Measurements from ENCODE around the gene BMP5.
"Not testable (repeated sequence)": the region's sequence is repeated elsewhere in the genome, so short reads cannot be mapped to it uniquely, and the experiment has no call there.

BMP5 gene
- 0 reads per million in 3 donors for total RNA-seq

DNA sequence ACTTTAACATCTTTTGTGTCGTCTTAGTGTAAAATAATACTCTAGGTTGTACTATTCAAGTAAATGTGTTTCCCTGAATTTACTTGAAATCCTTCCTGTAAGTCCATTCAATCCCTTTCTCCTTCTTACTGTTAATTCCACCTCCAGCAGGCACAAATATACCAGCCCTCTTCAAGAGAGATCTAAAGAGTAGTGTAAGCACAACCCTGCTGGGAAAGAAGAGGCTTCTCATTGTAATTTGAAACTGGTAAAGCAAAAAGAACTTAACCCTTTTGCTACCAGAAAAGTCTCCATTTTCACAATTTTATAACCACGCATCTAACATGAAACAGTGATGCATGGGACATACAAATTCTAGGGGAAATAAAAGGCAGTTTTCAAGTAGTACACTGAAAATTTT, at the start of gene BMP5:
Gene BMP5 (minus strand): TSS at position 191 of the 400 bp plus-strand sequence. CDS start 725 bp downstream, outside the sequence.
- no peaks in the 10 kb centered on the region for H3K4me1 ChIP-seq (ENCODE audit: control insufficient read depth, insufficient read depth, low read length, poor library complexity, severe bottlenecking)
- no peak for DNase-seq
- H3K4me3 ChIP-seq (ENCODE audit: insufficient read depth, low read depth, low read length, poor library complexity, severe bottlenecking): no peak within 1 kb of the TSS
- no peak within 1 kb of the TSS for H3K27ac ChIP-seq (ENCODE audit: insufficient read depth, low read length, poor library complexity, severe bottlenecking)
- no peaks in the 10 kb centered on the region for H3K36me3 ChIP-seq (ENCODE audit: control insufficient read depth, insufficient read depth, low read length)
- no peaks in the 10 kb centered on the region for H3K27me3 ChIP-seq (replicated peaks; ENCODE audit: control insufficient read depth, insufficient read depth, low read length, poor library complexity, severe bottlenecking)
- no peaks in the 10 kb centered on the region for H3K9me3 ChIP-seq (ENCODE audit: control insufficient read depth, low read length)

- Histone ChIP-seq H3K27me3 (replicated peaks; ENCODE audit: control insufficient read depth, insufficient read depth, low read length, poor library complexity, severe bottlenecking) (no peaks in the 10 kb centered on the region), H3K9me3 (ENCODE audit: control insufficient read depth, low read length) (no peaks in the 10 kb centered on the region), H3K4me3 (ENCODE audit: insufficient read depth, low read depth, low read length, poor library complexity, severe bottlenecking) (no peak overlapping the region), H3K27ac (ENCODE audit: insufficient read depth, low read length, poor library complexity, severe bottlenecking) (no peak overlapping the region), H3K4me1 (ENCODE audit: control insufficient read depth, insufficient read depth, low read length, poor library complexity, severe bottlenecking) (no peaks in the 10 kb centered on the region), H3K36me3 (ENCODE audit: control insufficient read depth, insufficient read depth, low read length) (no peaks in the 10 kb centered on the region)
- no peak for DNase-seq
Measured at GRCh38 chr6:55922406-55922805, 47.0 kb upstream of the BMP5 start.

GRCh38 chr6:55919716-55920308, 44.4 kb upstream of the BMP5 start:
- H3K9me3 ChIP-seq (ENCODE audit: control insufficient read depth, low read length): no peaks in the 10 kb centered on the region
- H3K36me3 ChIP-seq (ENCODE audit: control insufficient read depth, insufficient read depth, low read length): no peaks in the 10 kb centered on the region
- no peak overlapping the region for H3K4me3 ChIP-seq (ENCODE audit: insufficient read depth, low read depth, low read length, poor library complexity, severe bottlenecking)
- no peak overlapping the region for H3K27ac ChIP-seq (ENCODE audit: insufficient read depth, low read length, poor library complexity, severe bottlenecking)
- no peak for DNase-seq
- H3K27me3 ChIP-seq (replicated peaks; ENCODE audit: control insufficient read depth, insufficient read depth, low read length, poor library complexity, severe bottlenecking): no peaks in the 10 kb centered on the region
- no peaks in the 10 kb centered on the region for H3K4me1 ChIP-seq (ENCODE audit: control insufficient read depth, insufficient read depth, low read length, poor library complexity, severe bottlenecking)

GRCh38 chr6:55918639-55919038, 43.2 kb upstream of the BMP5 start:
- no peaks in the 10 kb centered on the region for H3K9me3 ChIP-seq (ENCODE audit: control insufficient read depth, low read length)
- no peaks in the 10 kb centered on the region for H3K36me3 ChIP-seq (ENCODE audit: control insufficient read depth, insufficient read depth, low read length)
- no peaks in the 10 kb centered on the region for H3K27me3 ChIP-seq (replicated peaks; ENCODE audit: control insufficient read depth, insufficient read depth, low read length, poor library complexity, severe bottlenecking)
- H3K4me1 ChIP-seq (ENCODE audit: control insufficient read depth, insufficient read depth, low read length, poor library complexity, severe bottlenecking): no peaks in the 10 kb centered on the region
- no peak overlapping the region for H3K27ac ChIP-seq (ENCODE audit: insufficient read depth, low read length, poor library complexity, severe bottlenecking)
- no peak for DNase-seq
- H3K4me3 ChIP-seq (ENCODE audit: insufficient read depth, low read depth, low read length, poor library complexity, severe bottlenecking): no peak overlapping the region

DNA sequence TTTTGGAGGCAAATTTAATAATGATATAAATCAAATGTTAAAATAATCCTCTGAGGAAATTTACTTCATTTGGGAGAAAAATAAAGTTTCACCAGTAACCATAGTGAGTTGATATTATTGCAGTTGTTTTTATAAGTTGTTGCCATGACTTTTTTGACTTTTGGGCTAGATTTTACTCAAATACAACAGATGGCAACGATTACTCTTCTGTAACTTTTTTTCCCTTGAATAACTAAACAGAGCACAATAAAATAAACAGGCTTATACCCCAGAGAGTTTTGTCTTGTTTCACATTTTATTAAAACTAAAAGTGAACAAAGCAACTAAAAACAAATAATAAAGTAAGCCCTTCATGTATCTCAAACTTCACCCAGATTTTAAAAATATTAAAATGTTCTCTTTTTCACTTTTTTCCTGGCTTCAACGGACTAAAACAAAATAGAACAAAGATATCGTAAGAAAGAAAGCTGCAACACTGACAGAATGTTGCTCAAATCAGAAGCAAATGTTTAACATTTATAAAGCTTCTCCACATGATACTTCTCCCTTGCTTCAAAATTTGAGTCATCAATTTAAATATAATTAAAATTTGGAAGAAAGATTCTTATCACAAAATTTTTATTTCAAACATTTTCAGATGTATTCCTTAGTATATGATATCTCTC, 42.5 kb upstream of the BMP5 start:
- no peaks in the 10 kb centered on the region for H3K4me1 ChIP-seq (ENCODE audit: control insufficient read depth, insufficient read depth, low read length, poor library complexity, severe bottlenecking)
- DNase-seq: no peak
- H3K27me3 ChIP-seq (replicated peaks; ENCODE audit: control insufficient read depth, insufficient read depth, low read length, poor library complexity, severe bottlenecking): no peaks in the 10 kb centered on the region
- no peak overlapping the region for H3K4me3 ChIP-seq (ENCODE audit: insufficient read depth, low read depth, low read length, poor library complexity, severe bottlenecking)
- H3K27ac ChIP-seq (ENCODE audit: insufficient read depth, low read length, poor library complexity, severe bottlenecking): no peak overlapping the region
- no peaks in the 10 kb centered on the region for H3K9me3 ChIP-seq (ENCODE audit: control insufficient read depth, low read length)
- no peaks in the 10 kb centered on the region for H3K36me3 ChIP-seq (ENCODE audit: control insufficient read depth, insufficient read depth, low read length)

DNA sequence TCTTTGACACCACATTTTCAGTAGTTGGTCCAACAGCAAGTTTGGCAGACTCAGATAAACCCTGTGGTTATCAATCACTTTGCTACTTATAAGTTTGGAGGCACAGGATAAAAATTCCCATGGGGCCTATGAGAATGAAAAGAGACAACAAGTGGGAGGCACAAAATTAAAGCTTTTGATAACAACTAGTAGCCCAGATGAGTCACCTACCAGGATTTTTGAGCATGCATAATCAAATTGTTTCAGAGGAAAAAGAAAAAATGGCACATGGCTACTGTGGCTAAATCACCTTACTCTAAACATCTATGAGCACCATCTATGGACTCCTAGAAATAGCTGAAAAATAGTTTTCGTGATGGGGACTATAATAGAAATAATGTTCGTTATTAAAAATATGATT, 40.8 kb upstream of the BMP5 start:
- Histone ChIP-seq H3K27ac (ENCODE audit: insufficient read depth, low read length, poor library complexity, severe bottlenecking) (no peak overlapping the region), H3K4me3 (ENCODE audit: insufficient read depth, low read depth, low read length, poor library complexity, severe bottlenecking) (no peak overlapping the region), H3K4me1 (ENCODE audit: control insufficient read depth, insufficient read depth, low read length, poor library complexity, severe bottlenecking) (no peaks in the 10 kb centered on the region), H3K36me3 (ENCODE audit: control insufficient read depth, insufficient read depth, low read length) (no peaks in the 10 kb centered on the region), H3K27me3 (replicated peaks; ENCODE audit: control insufficient read depth, insufficient read depth, low read length, poor library complexity, severe bottlenecking) (no peaks in the 10 kb centered on the region), H3K9me3 (ENCODE audit: control insufficient read depth, low read length) (no peaks in the 10 kb centered on the region)
- DNase-seq: no peak

- Histone ChIP-seq H3K4me1 (ENCODE audit: control insufficient read depth, insufficient read depth, low read length, poor library complexity, severe bottlenecking) (no peaks in the 10 kb centered on the region), H3K4me3 (ENCODE audit: insufficient read depth, low read depth, low read length, poor library complexity, severe bottlenecking) (no peak overlapping the region), H3K9me3 (ENCODE audit: control insufficient read depth, low read length) (no peaks in the 10 kb centered on the region), H3K27ac (ENCODE audit: insufficient read depth, low read length, poor library complexity, severe bottlenecking) (no peak overlapping the region), H3K36me3 (ENCODE audit: control insufficient read depth, insufficient read depth, low read length) (no peaks in the 10 kb centered on the region), H3K27me3 (replicated peaks; ENCODE audit: control insufficient read depth, insufficient read depth, low read length, poor library complexity, severe bottlenecking) (no peaks in the 10 kb centered on the region)
- no peak for DNase-seq
Measured at GRCh38 chr6:55913228-55914195, 38.1 kb upstream of the BMP5 start.

GRCh38 chr6:55910466-55910865, 35.1 kb upstream of the BMP5 start:
- H3K27me3 ChIP-seq (replicated peaks; ENCODE audit: control insufficient read depth, insufficient read depth, low read length, poor library complexity, severe bottlenecking); H3K36me3 ChIP-seq (ENCODE audit: control insufficient read depth, insufficient read depth, low read length); H3K27ac ChIP-seq (ENCODE audit: insufficient read depth, low read length, poor library complexity, severe bottlenecking); H3K4me3 ChIP-seq (ENCODE audit: insufficient read depth, low read depth, low read length, poor library complexity, severe bottlenecking); H3K9me3 ChIP-seq (ENCODE audit: control insufficient read depth, low read length); DNase-seq; H3K4me1 ChIP-seq (ENCODE audit: control insufficient read depth, insufficient read depth, low read length, poor library complexity, severe bottlenecking): not testable (repeated sequence)

DNA sequence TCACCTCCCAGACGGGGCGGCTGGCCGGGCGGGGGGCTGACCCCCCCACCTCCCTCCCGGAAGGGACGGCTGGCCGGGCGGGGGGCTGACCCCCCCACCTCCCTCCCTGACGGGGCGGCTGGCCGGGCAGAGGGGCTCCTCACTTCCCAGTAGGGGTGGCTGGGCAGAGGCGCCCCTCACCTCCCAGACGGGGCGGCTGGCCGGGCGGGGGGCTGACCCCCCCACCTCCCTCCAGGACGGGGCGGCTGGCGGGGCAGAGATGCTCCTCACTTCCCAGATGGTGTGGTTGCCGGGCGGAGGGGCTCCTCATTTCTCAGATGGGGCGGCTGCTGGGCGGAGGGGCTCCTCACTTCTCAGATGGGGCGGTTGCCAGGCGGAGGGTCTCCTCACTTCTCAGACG, 34.5 kb upstream of the BMP5 start:
- not testable (repeated sequence) for H3K4me1 ChIP-seq (ENCODE audit: control insufficient read depth, insufficient read depth, low read length, poor library complexity, severe bottlenecking); H3K4me3 ChIP-seq (ENCODE audit: insufficient read depth, low read depth, low read length, poor library complexity, severe bottlenecking); H3K9me3 ChIP-seq (ENCODE audit: control insufficient read depth, low read length); H3K36me3 ChIP-seq (ENCODE audit: control insufficient read depth, insufficient read depth, low read length); H3K27ac ChIP-seq (ENCODE audit: insufficient read depth, low read length, poor library complexity, severe bottlenecking); H3K27me3 ChIP-seq (replicated peaks; ENCODE audit: control insufficient read depth, insufficient read depth, low read length, poor library complexity, severe bottlenecking); DNase-seq

DNA sequence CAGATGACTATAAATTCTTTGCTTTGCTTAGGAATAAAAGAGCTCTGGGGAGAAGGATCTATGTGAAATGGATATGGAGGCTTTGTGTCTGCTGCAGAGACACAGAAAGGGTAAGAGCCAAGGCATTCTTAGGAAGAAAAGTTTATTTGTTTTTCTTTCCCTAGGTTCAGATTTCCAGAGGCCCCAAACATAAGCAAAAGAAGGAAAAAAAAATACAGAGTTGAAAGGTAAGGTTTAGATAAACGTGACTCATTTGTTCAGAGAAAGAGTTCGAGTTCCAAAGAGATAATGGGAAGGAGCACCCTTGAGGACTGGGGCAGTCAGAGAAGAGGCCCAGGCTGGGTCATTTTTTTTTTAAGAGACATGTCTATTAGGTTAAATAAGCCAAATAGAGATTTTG, 27.4 kb upstream of the BMP5 start:
- H3K27ac ChIP-seq (ENCODE audit: insufficient read depth, low read length, poor library complexity, severe bottlenecking): no peak overlapping the region
- H3K36me3 ChIP-seq (ENCODE audit: control insufficient read depth, insufficient read depth, low read length): no peaks in the 10 kb centered on the region
- no peak for DNase-seq
- no peaks in the 10 kb centered on the region for H3K4me1 ChIP-seq (ENCODE audit: control insufficient read depth, insufficient read depth, low read length, poor library complexity, severe bottlenecking)
- H3K27me3 ChIP-seq (replicated peaks; ENCODE audit: control insufficient read depth, insufficient read depth, low read length, poor library complexity, severe bottlenecking): no peaks in the 10 kb centered on the region
- H3K9me3 ChIP-seq (ENCODE audit: control insufficient read depth, low read length): no peaks in the 10 kb centered on the region
- no peak overlapping the region for H3K4me3 ChIP-seq (ENCODE audit: insufficient read depth, low read depth, low read length, poor library complexity, severe bottlenecking)

Measured in effector memory CD4-positive, alpha-beta T cell (primary cell).